ENCODE measurements around the gene VASH1.

GRCh38 chr14:76729953-76730505 is 31.2 kb upstream of the VASH1 start:
- TF ChIP-seq CTCF (IDR thresholded peaks at IDR 0.05) (no peak), EP300 (IDR thresholded peaks at IDR 0.05) (no peak), SREBF2 (IDR thresholded peaks at IDR 0.05) (no peak), PHF8 (IDR thresholded peaks at IDR 0.05; ENCODE audit: borderline replicate concordance, low read depth) (no peak), POLR2AphosphoS2 (conservative IDR thresholded peaks at IDR 0.05; ENCODE audit: low read length) (no peak), MYC (IDR thresholded peaks at IDR 0.05; ENCODE audit: borderline replicate concordance, low read length) (no peak), KDM1A (IDR thresholded peaks at IDR 0.05; ENCODE audit: low read depth) (no peak), HMGXB4 (CRISPR knock-in tag; IDR thresholded peaks at IDR 0.05; ENCODE audit: borderline replicate concordance) (no peak), CBX2 (IDR thresholded peaks at IDR 0.05; ENCODE audit: borderline replicate concordance, low read depth) (no peak), HOXA7 (CRISPR knock-in tag; IDR thresholded peaks at IDR 0.05) (no peak), RFX5 (IDR thresholded peaks at IDR 0.05) (no peak), POLR2A (IDR thresholded peaks at IDR 0.05; ENCODE audit: low read length) (no peak)
